ENCODE data around the gene LMTK3.

- TF ChIP-seq CTCF (IDR thresholded peaks at IDR 0.05) (no peak), POLR2A (IDR thresholded peaks at IDR 0.05) (no peak)
Observed at GRCh38 chr19:48556825-48557224, 45.2 kb upstream of the LMTK3 start.
